Activated T-cell treated with anti-CD3 and anti-CD28 coated beads for 48 hours (primary cell): ENCODE data around the gene DOC2B.
"Not testable (repeated sequence)": the region's sequence is repeated elsewhere in the genome, so short reads cannot be mapped to it uniquely, and the experiment has no call there.

ENCODE experiments used
- DNase-seq: peaks from one replicate; pipeline ENCODE4 v3.0.0-alpha.2; 2020; ENCODE audit warnings: low read depth

DOC2B gene

DNA sequence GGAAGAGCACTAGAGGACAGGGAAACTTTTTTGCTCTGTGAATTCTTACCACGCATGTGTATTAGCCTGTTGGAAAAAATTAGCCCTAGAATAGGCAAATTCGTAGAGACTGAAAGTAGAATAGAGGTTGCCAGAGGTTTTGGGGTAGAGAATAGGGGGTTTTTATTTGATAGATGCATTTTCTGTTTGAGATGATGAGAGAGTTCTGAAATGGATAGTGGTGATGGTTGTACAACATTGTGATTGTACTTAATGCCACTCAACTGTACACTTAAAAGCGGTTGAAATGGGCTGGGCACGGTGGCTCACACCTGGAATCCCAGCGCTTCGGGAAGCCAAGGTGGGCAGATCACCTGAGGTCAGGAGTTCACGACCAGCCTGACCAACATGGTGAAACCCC, 8.0 kb upstream of the DOC2B start:
- no peak for DNase-seq

DNA sequence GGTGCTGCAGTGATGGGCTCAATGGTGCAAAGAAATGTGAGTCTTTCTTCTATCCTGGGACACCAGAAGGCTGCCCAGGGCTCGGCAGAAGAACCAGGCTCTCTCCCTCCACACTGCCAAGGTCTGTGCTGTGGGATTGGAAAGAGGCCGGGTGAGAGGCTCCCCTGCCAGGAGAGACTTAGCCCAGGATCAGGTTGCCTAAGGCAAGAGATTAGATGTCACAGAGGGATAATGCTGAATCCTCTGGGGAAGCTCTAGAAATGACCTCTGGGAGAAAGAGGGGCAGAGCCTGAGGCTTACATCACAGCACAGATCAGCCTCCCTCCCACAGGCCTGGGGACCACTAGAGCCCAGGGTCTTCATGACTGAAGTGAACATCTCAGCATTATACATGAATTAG, 5.7 kb upstream of the DOC2B start:
- no peak for DNase-seq

DNA sequence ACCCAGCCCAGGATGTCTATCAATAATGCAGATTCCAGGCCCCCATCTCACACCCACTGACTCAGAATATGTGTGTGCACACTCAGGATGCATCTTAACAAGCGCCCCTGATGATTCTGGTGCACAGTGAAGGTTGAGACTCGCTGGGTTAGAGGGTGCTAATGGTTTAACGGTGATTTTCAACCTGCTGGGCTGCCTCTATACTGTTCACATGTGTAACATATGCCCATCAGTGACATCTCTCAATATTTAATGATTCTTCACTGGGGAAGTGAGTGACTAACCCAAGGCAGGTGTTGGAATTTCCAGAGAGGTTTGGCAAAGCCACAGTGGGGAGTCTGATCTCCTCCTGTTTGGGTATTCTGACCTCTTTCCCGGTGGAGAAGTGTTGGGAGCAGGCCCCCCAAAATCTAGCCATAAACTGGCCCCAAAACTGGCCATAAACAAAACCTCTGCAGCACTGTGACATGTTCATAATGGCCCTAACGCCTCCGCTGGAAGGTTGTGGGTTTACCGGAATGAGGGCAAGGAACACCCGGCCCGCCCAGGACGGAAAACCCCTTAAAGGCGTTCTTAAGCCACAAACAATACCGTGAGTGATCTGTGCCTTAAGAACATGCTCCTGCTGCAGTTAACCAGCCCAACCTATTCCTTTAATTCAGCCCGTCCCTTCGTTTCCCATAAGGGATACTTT, 4.1 kb upstream of the DOC2B start:
- no peak for DNase-seq

DNA sequence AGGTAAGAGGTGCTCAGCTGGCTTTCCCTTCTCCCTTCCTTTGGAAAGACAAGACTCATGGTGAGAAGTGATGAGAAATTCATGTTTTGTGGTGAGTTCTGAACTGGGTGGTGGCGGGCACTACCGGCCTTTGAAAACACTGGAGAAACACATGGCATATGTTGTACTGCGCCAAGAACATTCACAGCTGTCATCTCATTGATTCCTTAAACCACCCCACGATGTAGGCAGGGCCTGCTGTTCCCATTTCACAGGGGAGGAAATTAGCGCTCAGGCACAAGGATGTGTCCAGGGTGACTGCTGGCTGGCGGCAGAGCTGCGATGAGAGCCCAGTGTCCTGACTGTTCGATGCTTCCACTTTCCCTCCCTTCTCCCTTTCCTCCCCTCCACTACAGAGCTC, 1.6 kb upstream of the DOC2B start:
- no peak for DNase-seq

DNA sequence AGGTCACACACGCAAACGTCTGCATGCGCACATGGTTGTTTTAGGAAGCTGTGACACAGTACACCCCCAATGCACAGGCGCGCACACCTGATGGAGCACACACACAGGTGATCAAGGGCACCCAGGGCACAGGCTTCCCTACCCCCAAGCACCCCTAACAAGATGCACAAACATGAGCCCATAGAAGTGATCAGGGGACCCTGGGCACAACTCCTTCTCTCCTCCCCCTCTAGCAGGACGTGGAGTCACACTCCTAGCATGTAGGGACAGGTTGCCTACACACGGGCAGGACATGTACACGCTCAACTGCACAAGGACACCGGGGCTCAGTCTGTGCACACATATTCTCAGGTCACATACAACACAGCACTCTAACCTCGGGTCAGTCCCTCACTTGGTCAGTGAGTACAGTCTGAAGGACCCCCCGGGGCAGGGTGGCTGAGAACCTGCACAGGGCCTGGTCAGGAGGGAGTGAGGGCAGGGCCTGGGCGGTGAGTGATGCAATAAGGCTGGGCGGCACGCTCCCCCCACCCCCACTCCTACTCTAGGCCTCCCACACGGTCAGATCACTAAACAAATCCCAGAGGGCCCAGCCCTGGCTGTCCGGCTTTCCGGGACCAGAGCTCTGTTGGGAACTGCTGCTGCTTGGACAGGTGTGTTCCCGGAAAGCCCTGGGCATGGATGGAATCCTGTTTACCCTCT, 751 bp upstream of the DOC2B start:
- no peak for DNase-seq

DNA sequence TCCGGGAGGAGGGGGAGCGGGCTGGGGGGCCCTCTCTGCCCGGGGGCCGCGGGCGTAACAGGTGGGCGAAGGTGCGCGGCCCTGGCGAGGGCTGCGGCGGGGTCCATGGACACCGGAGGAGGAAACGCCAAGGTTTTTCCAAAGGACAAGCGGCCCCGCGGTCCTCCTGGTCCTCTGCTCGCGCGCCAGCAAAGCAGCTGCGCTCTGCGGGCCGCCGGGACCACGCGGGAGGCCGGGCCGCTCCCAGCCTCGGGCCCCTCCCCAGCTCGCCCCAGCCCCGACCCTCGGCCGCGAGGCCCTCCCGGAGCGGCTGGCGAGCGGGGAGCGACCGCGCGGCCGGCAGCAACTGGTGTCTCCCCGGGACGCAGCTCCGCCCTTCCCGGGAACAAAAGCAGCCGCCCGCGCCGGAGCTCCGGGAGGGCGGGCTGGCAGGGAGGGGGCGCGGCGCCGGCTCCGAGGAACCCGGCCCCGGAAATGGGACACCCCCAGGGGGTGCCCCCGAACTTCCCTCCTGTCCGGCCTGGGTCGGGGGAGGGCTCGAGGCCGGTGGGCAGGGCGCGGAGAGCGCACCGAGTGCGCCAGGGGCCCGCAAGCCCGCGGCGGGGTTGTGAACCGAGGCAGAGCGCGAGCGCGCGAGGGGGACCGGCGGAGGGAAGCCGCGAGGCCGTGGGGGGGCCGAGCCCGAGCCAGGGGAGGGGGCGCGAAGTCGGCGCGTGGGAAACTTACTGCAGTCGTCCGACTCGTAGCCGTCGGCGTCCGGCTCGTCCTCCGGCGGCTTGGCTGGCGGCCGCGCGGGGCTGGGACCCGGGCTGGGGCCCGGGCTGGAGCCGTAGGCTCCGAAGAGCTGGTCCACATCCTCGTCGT, 837 bp downstream of the DOC2B start:
- no peak for DNase-seq

DNA sequence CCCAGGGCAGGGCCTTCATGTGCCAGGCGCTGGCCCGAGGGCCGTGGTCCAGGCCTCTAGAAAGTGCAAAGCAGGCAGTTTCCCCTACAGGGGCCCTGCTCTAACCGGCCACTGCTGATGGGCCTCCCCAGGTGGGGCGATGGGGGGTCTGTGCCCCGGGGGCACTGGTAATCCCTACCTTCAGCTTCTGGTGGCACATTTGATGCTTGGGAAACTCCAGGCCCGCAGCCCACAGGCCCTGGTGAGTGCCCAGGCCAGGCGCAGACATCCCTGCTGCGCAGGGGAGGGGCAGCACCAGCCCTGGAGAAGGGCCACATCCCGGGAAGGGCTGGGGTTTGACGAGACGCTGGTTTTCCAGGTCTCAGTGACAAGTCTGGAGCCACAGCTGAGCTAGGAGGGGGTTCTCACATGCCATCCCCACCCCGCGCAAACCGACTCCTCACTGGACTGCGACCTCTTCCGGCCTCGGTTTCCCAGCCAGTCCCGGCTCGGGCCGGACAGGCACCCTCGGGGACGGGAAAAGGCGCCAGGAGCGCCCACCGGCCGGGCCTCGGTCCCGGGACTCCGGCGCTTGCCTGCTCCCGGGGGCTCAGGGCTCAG, 1.6 kb downstream of the DOC2B start:
- DNase-seq, result no peak

DNA sequence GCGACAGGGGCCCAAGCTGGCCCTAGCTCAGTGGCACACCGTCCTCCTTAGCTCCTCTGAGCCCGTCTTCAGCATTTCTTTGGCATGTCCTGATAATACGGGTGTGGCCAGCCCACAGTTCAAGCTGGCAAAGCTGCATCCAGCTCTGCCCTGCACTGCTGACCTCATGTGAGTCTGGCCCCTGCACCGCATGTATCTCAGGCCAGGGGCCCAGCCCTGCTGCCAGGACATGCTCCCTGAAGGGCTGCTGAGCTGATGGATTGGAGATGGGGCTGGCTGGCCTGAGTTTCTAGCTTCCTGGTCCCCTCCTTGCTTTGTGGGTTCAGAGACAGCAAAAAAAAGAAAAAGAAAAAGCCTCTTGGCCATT, 2.4 kb downstream of the DOC2B start:
- DNase-seq, result no peak

DNA sequence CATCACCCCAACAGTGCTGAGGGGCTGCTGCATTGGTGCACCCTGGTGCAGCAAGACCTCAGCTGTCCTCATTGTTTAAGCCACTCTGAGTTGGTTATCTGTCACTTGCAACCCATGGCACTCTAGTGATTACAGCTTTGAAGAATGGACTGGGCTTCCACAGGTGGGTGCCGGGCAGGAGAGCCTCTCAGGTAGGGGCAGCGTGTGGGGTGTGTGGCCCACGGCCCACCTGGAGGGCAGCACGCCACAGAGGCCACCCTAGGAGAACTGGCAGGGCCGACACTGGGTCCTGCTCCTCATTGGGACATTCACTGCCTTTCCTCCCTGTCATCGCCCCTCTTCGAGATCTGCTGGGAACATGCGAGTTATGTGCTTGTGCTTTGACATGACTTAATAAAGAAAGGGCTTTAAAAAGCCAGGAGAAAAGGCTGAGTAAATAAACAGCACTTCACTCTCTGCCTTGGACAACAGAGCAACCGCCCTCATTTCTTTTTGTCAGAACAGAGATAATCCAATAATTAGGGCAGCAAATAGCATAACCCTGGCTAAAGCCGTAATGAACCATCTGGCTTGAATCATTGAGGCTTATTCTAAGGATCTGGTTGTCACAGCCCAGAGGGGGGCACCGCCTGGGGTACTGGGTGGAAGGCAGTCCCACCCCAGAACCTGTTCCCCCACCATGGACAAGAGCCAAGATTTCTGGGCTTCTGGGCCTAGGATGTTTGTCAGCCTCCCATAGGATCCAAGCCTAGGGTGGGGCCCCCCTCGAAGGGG, 3.0 kb downstream of the DOC2B start:
- no peak for DNase-seq

DNA sequence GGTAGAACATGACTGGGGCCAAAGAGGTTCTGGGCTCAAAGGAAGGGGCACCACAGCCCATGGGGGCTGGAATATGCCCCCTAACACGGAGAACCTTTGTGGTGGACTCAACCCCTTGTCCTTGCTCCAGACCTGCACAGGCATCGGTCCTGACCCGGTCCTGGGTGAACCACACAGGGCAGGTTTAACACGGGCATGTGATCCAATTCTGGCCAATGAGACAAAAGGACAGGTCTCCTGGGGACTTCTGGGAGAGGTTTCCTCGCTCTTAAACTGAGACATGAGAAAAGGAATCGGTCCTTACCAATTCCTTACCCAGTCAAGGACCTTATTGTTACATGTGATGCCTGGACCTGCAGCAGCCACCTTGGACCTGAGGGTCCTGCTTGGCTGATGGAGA, 3.7 kb downstream of the DOC2B start:
- no peak for DNase-seq

DNA sequence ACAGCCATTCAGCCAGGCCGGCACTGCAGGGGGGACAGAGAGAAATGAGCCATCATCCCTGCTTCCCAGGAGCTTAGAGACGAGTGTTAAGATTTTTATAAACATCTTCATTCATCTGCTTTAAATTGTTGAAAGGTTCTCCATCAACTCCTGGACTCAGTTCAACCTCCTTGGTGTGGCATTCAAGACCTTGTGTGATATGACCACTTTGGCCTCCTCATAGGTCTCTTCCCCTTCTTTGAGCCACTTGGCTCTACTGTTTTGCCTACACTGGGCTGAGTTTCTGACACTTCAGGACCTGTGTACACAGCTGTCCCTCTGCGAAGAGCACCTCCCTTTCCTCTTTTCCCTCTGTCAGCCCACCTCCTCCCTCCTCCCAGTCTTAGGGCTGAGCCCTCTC, 4.3 kb downstream of the DOC2B start:
- DNase-seq, result no peak

DNA sequence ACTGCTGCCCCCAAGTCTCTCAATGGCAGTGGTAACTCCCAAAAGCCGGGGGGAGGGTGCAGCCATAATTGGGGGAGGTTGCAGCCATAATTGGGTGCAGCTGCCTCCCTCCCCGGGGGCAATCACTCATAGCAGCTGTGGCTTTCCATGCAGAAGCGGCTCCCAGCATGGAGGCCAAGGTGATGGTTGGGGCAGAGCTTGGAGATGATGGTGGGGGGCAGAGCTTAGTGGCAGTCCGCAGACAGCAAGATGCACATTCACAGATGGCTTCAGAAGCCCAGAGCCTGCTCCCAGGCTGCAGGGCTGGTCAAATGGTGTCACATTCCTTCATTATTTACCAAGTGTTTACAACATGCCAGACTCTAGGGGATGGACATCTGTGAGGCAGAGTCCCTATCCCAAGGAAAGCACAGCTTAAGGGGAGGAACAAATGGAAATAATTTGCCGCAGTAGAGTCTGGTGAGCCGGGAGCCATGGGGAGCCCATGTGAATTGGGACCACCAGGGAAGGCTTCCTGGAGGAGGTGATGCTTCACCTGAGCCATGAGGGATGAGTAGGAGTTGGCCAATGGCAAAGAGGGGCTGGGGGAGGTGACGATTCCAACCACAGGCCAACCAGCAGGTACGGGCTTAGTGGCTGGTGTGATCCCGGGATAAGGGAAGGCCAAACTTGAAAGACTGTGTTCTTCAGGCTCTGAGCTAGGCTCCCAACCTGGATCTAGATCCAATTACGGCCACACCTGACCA, 8.1 kb downstream of the DOC2B start:
- no peak for DNase-seq

DNA sequence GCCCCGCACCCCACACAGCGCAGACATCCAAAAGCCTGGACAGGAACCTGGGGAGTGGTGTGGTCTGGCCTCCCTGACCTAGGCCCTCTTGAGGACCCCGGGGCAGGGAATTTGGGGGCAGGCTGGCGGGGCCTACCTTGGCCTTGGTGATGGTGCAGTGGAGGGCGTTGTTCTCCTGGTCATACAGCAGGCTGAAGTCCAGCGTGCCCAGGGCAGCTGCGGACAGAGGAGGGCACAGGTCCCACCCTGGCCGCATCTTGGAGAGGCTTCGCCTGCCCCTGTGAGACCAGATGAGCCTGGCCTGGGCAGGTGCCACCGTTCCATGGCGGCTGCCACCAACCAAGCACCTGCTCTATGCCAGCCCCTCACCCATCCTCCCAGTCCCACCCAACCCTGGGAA, 9.0 kb downstream of the DOC2B start:
- DNase-seq, result no peak

DNA sequence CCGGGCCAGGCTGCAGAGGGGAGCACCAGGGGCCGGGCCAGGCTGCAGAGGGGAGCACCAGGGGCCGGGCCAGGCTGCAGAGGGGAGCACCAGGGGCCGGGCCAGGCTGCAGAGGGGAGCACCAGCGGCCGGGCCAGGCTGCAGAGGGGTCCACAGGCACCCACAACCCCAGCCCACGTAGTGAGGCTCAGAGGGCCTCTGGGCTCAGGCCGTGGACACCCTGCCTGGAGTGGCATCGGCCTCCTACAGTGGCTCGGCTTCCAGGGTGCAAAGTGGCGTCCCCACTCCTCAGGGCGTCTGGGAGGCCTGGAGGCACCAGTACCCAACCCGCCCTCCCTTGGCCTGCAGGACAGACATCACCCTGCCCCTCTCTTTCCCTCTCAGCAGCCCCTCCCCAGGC, 9.6 kb downstream of the DOC2B start:
- no peak for DNase-seq

DNA sequence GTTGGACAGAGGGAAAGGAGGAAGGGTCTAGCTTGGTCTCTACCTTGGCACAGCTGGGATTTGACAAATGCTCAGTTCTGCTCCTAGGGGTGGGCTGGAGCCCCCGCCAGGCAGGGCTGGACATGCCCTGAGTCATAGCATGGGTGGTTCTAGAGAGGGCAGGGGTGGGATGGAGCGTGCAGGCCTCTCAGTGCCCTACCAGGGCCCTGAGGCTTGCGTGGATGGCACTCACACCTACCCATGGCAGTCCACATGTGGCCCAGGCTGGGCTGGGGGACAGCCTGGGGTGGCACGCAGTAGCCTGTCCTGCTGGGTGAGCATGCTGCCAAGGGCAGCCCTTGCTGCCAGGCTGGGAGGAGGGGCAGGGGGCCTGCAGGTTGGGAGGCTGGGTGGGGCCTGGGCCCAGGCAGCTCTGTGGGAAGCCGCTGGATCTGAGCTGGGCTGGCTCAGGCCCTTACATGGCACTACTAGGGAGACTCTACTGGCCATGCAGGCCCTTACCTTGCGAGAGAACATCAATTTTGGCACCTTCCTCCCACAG, 11.2 kb downstream of the DOC2B start:
- no peak for DNase-seq

DNA sequence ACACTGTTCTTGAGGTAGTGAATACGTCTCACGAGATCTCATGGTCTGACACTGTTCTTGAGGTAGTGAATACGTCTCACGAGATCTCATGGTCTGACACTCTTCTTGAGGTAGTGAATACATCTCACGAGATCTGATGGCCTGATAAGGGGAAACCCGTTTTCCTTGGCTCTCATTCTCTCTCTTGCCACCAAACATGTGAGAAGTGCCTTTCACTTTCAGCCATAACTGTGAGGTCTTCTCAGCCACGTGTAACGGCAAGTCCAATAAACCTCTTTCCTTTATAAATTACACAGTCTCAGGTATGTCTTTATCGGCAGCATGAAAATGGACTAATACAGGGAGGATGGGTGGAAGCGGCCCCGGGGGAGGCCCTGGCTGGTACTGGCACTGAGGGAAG, 12.8 kb downstream of the DOC2B start:
- not testable (repeated sequence) for DNase-seq

DNA sequence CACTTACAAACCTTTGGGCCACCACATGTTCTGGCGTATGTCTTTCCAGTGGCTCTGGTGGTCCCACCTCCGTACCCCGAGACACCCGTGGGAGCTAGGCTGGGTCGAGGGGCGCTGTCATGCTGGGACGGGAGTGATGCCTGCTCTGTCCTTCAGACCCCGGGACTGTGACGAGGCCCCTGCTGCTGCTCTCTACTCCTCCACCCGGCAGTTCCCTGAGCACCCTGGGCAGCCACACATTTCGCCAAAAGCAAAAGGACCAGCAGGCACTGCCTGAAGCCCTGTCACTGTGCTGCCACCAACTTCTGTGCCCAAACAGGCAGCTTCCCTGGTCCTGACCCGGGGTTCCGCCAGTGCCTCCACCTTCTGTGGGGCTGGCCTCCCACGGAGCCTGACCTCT, 15.5 kb downstream of the DOC2B start:
- no peak for DNase-seq

DNA sequence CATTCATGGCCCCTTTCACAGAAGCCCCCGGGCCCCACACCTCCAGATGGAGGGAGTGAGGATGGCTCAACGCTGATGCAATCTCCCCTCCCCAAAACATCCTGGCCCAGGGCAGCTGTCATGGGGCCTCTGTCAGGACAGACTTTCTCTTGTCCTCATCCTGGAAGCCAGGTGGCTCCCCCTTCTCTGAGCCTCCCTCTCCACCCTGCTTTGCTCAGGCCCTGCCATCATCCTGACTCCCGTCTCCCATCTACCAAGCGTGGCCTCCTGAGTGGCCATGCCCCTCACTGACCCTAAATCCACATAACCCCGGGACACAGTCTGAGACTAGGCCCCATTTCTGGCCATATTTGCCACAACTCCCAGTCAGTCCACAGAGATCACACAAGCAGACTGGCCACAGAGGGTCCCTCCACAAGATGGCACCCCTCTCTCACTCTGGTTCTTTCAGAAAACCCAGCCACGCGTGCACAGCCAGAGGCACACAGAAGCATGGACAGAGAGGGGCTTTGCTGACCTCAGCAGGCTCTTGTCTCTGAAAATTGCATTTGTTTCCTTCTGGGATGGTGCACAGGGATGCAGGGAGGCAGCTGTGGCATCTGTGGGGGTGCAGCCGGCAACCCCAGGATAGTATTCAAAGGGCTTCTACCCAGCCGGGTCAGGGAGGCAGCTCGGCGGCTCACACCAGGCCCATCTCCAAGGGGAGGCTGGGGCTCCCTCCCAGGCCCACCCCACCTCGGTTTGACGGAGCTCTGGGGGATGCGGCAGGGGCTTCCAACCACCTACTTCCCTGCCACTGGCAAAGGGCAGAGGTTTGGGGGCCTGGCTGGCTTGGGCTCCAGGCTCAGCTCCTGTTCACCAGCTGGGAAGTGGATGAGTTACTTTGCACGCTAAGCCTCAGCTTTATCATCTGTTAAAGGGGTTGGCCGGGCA, 16.9 kb downstream of the DOC2B start:
- no peak for DNase-seq

DNA sequence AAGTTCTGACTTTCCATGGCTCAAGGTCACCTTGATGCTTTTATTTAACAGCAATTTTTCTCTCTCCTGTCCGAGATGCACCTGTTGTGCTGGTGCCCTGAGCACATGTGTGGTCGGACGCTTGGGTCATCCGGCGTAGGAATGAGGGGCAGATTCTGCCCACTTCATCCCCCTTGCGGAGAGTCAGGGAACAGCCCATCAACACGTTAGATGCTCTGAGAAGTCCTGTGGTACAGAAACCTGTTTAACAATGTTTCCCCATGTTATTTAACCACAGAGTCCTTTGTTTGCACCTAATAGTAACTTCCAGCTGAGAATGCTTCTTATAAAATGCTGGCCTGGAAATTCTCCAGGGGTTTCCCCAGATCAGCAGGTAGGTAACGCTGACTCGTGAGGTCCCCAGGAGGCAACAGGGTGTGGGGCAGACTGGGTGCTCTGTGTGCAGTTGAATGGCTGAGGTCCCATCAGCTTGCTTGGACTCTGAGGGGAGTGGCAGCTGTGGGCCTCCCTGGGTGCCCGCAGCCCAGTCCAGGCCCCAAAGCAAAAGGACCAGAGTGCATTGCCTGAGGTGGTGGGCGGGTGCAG, 17.8 kb downstream of the DOC2B start:
- DNase-seq, result no peak
